OCI-LY7 (cell line): ENCODE data around the gene RFX7. TPM values are rescaled to one million over a fixed set of nuclear protein-coding genes. Genes with fewer than 3 reads are reported as not detected.

Experiments
- BruUV-seq: library from RNA; stranded (reverse); fragments of 400-500 nt; replicated peaks from 2 replicates; lab custom pipeline; 2021; lab: Mats Ljungman, UMichigan
- CTCF ChIA-PET: fragments of 300-600 bp; sonication (Branson Sonifier 250); formaldehyde crosslinking; loops from one replicate; lab custom pipeline; 2022; ENCODE audit warnings: antibody characterized with exemption; ENCODE audit not compliant: unreplicated experiment; lab: Charles Lee
- POLR2A ChIA-PET: fragments of 300-600 bp; sonication (Branson Sonifier 250); formaldehyde crosslinking; loops from one replicate; lab custom pipeline; 2022; ENCODE audit warnings: antibody characterized with exemption; lab: Charles Lee
- DNase-seq: peaks from one replicate; pipeline ENCODE4 v3.0.0-alpha.2; 2015; ENCODE audit warnings: low spot score
- H2AFZ ChIP-seq: fragments of 200-600 bp; sonication (generic), shearing (Covaris generic); 2 replicates; pipeline ENCODE4 v1.6.1; 2014; ENCODE audit warnings: mild to moderate bottlenecking, antibody characterized with exemption, low read length, moderate library complexity
- H3K27ac ChIP-seq: fragments of 200-600 bp; sonication (generic); 2 replicates; pipeline ENCODE4 v1.5.1; 2014; ENCODE audit warnings: mixed run types, low read depth, mild to moderate bottlenecking, moderate library complexity, low read length, inconsistent platforms; ENCODE audit not compliant: poor library complexity, severe bottlenecking
- H3K36me3 ChIP-seq: fragments of 200-600 bp; sonication (generic); 2 replicates; pipeline ENCODE4 v1.6.1; 2014; ENCODE audit warnings: mild to moderate bottlenecking, antibody characterized with exemption, low read length, moderate library complexity, mixed read lengths; ENCODE audit not compliant: insufficient read depth
- H3K4me1 ChIP-seq: fragments of 200-600 bp; sonication (generic); 2 replicates; pipeline ENCODE4 v1.5.1; 2014; ENCODE audit warnings: mild to moderate bottlenecking, low read length; ENCODE audit not compliant: insufficient read depth, poor library complexity, severe bottlenecking
- H3K4me2 ChIP-seq: fragments of 200-600 bp; sonication (generic); 2 replicates; pipeline ENCODE4 v1.6.1; 2014; ENCODE audit warnings: mild to moderate bottlenecking, low read length
- H3K4me3 ChIP-seq: fragments of 200-600 bp; sonication (generic); 2 replicates; pipeline ENCODE4 v1.5.1; 2014; ENCODE audit warnings: mild to moderate bottlenecking, low read depth, low read length; ENCODE audit not compliant: poor library complexity, severe bottlenecking
- H3K79me2 ChIP-seq: fragments of 200-600 bp; sonication (generic); 2 replicates; pipeline ENCODE4 v1.6.1; 2016; ENCODE audit warnings: low read depth, mild to moderate bottlenecking, low read length, moderate library complexity, mixed read lengths; ENCODE audit not compliant: insufficient read depth
- H3K9me2 ChIP-seq: fragments of 200-600 bp; sonication (generic); 2 replicates; pipeline ENCODE4 v1.6.1; 2016; ENCODE audit warnings: mild to moderate bottlenecking, low read length, mixed read lengths; ENCODE audit not compliant: insufficient read depth
- H3K9me3 ChIP-seq: fragments of 200-600 bp; sonication (generic); 2 replicates; pipeline ENCODE4 v1.6.1; 2014; ENCODE audit warnings: mild to moderate bottlenecking, mixed run types, low read length, mixed read lengths
- H4K20me1 ChIP-seq: fragments of 200-600 bp; sonication (generic); 2 replicates; pipeline ENCODE4 v1.6.1; 2014; ENCODE audit warnings: mild to moderate bottlenecking, antibody characterized with exemption, low read length, moderate library complexity, mixed read lengths; ENCODE audit not compliant: insufficient read depth
- CTCF ChIP-seq: fragments of 200-600 bp; sonication (generic); conservative IDR thresholded peaks from 2 replicates; pipeline ENCODE4 v1.5.1; 2014; ENCODE audit warnings: mild to moderate bottlenecking, antibody characterized with exemption, low read length, moderate library complexity, mixed read lengths
- EZH2phosphoT487 ChIP-seq: fragments of 200-600 bp; sonication (generic); IDR thresholded peaks from 2 replicates; pipeline ENCODE4 v1.6.1; 2018; ENCODE audit warnings: low read depth, borderline replicate concordance, mild to moderate bottlenecking, mixed run types, antibody characterized with exemption, low read length, moderate library complexity, mixed read lengths
- intact Hi-C: fragments of 100-400 bp; cut with micrococcal nuclease; formaldehyde crosslinking; loops from one replicate; pipeline ENCODE4 v1.10.0; 2022; ENCODE audit not compliant: unreplicated experiment
- total RNA-seq, 2 experiments: library from RNA; depleted of rRNA in 1 of 2; stranded (reverse); fragments of >200 nt in 1 of 2; shearing (Covaris generic) in 1 of 2; gene quantifications; 2 replicates each; pipeline ENCODE4 v1.2.3, GENCODE V29; 2014 to 2022

RFX7 gene
- total RNA-seq, 2 experiments from 2014 or later, result 10.3 to 33.9 TPM

- H3K9me2 ChIP-seq, result no peaks in the 10 kb centered on the region
- no peaks in the 10 kb centered on the region for H3K4me1 ChIP-seq
- no TSS peak for BruUV-seq
- no peak overlapping the region for H3K4me3 ChIP-seq
- no peaks in the 10 kb centered on the region for H4K20me1 ChIP-seq
- POLR2A ChIA-PET, result no interaction called here
- no peak overlapping the region for H3K4me2 ChIP-seq
- H3K79me2 ChIP-seq, result no peaks in the 10 kb centered on the region
- H3K9me3 ChIP-seq, result no peaks in the 10 kb centered on the region
- intact Hi-C loops, result no loop called here
- no peak for TF ChIP-seq EZH2phosphoT487
- no peak for DNase-seq
- H2AFZ ChIP-seq, result no peak overlapping the region
- H3K36me3 ChIP-seq, result no peaks in the 10 kb centered on the region
- no peak overlapping the region for H3K27ac ChIP-seq
- CTCF ChIA-PET, result interaction anchor here (0.5 kb wide), 1 partner anchor 448 kb away, joined by 5 read pairs; no protein-coding TSS in a partner anchor
Measured at GRCh38 chr15:56291741-56292140, 48.1 kb upstream of the RFX7 start.

- BruUV-seq, result no TSS peak
- H3K4me1 ChIP-seq, result no peaks in the 10 kb centered on the region
- H3K9me2 ChIP-seq, result no peaks in the 10 kb centered on the region
- no peaks in the 10 kb centered on the region for H3K36me3 ChIP-seq
- no peaks in the 10 kb centered on the region for H4K20me1 ChIP-seq
- no peak overlapping the region for H3K27ac ChIP-seq
- H2AFZ ChIP-seq, result no peak overlapping the region
- TF ChIP-seq CTCF (peak; percentile 64), EZH2phosphoT487 (no peak)
- intact Hi-C loops, result no loop called here
- ChIA-PET POLR2A (no interaction called here), CTCF (no interaction called here)
- no peaks in the 10 kb centered on the region for H3K79me2 ChIP-seq
- no peaks in the 10 kb centered on the region for H3K9me3 ChIP-seq
- DNase-seq, result peak; percentile 7
- no peak overlapping the region for H3K4me3 ChIP-seq
- H3K4me2 ChIP-seq, result no peak overlapping the region
Measured at GRCh38 chr15:56286213-56286612, 42.5 kb upstream of the RFX7 start.

- no peak overlapping the region for H3K27ac ChIP-seq
- POLR2A ChIA-PET, result no interaction called here
- H3K4me3 ChIP-seq, result no peak overlapping the region
Measured at GRCh38 chr15:56281145-56281544, 37.5 kb upstream of the RFX7 start.

More at GRCh38 chr15:56281145-56281544, 37.5 kb upstream of the RFX7 start:
- CTCF ChIA-PET, result no interaction called here
- intact Hi-C loops, result no loop called here
- TF ChIP-seq CTCF (no peak), EZH2phosphoT487 (no peak)
- Histone ChIP-seq H3K9me2 (no peaks in the 10 kb centered on the region), H3K4me1 (no peaks in the 10 kb centered on the region), H3K9me3 (no peaks in the 10 kb centered on the region), H3K79me2 (no peaks in the 10 kb centered on the region), H4K20me1 (no peaks in the 10 kb centered on the region), H3K36me3 (no peaks in the 10 kb centered on the region), H2AFZ (no peak overlapping the region), H3K4me2 (no peak overlapping the region)
- no peak for DNase-seq
- no TSS peak for BruUV-seq
